Endothelial cell (in vitro differentiated cells): Measurements from ENCODE around the gene SRCAP. TPM values are rescaled to one million over a fixed set of nuclear protein-coding genes. Genes with fewer than 3 reads are reported as not detected.
A peak's percentile ranks its signal among the peaks of the same experiment; 100 is the strongest.

Experiments
- DNase-seq: peaks from one replicate; pipeline ENCODE4 v3.0.0; 2021; ENCODE audit warnings: low spot score
- H3K27ac Mint-ChIP-seq: one replicate; pipeline ENCODE4 v1.8.0; 2021; ENCODE audit warnings: mixed read lengths, inconsistent platforms; ENCODE audit not compliant: unreplicated experiment
- H3K27me3 Mint-ChIP-seq: one replicate; pipeline ENCODE4 v1.8.0; 2021; ENCODE audit warnings: mild to moderate bottlenecking, moderate library complexity, mixed read lengths, inconsistent platforms; ENCODE audit not compliant: unreplicated experiment
- H3K36me3 Mint-ChIP-seq: one replicate; pipeline ENCODE4 v1.8.0; 2021; ENCODE audit warnings: mild to moderate bottlenecking, low read depth, mixed read lengths, inconsistent platforms; ENCODE audit not compliant: unreplicated experiment
- H3K4me1 Mint-ChIP-seq: one replicate; pipeline ENCODE4 v1.8.0; 2021; ENCODE audit warnings: mild to moderate bottlenecking, mixed read lengths, inconsistent platforms; ENCODE audit not compliant: unreplicated experiment
- H3K4me3 Mint-ChIP-seq: one replicate; pipeline ENCODE4 v1.8.0; 2021; ENCODE audit warnings: mild to moderate bottlenecking, mixed read lengths, inconsistent platforms; ENCODE audit not compliant: unreplicated experiment
- H3K9me3 Mint-ChIP-seq: one replicate; pipeline ENCODE4 v1.8.0; 2021; ENCODE audit warnings: mixed read lengths, inconsistent platforms; ENCODE audit not compliant: unreplicated experiment
- CTCF ChIP-seq: fragments of 200-600 bp; sonication (generic); IDR thresholded peaks from one replicate; pipeline ENCODE4 v1.5.0; 2021; ENCODE audit warnings: antibody characterized with exemption; ENCODE audit not compliant: unreplicated experiment
- total RNA-seq: library from RNA; stranded (reverse); fragmentation: NEBNext Ultra II Directional; extraction: Animal tissue kit (Norgen Biotek cat#: 25700); gene quantifications from one replicate; pipeline ENCODE4 v1.2.1, GENCODE V29; 2021; ENCODE audit not compliant: unreplicated experiment

Gene SRCAP
- total RNA-seq, 1 donor from 2014 or later: 62.2 TPM

GRCh38 chr16:30750876-30751465 lies 52.0 kb downstream of the SRCAP start:
- no peak for TF ChIP-seq CTCF
- Mint-ChIP-seq H3K36me3 (peaks cover 33% of the 10 kb centered on the region), H3K27ac (no peak overlapping the region), H3K9me3 (no peaks in the 10 kb centered on the region), H3K4me3 (peak overlapping the region; percentile 60), H3K4me1 (peaks cover 12% of the 10 kb centered on the region), H3K27me3 (peaks cover 5% of the 10 kb centered on the region)
- DNase-seq: no peak

GRCh38 chr16:30753596-30753995 lies 54.6 kb downstream of the SRCAP start:
- H3K4me3 Mint-ChIP-seq: no peak overlapping the region
- H3K27me3 Mint-ChIP-seq: peaks cover 4% of the 10 kb centered on the region
- DNase-seq: no peak
- no peaks in the 10 kb centered on the region for H3K9me3 Mint-ChIP-seq
- H3K36me3 Mint-ChIP-seq: peaks cover 37% of the 10 kb centered on the region
- no peak overlapping the region for H3K27ac Mint-ChIP-seq
- peaks cover 9% of the 10 kb centered on the region for H3K4me1 Mint-ChIP-seq
- no peak for TF ChIP-seq CTCF

DNA sequence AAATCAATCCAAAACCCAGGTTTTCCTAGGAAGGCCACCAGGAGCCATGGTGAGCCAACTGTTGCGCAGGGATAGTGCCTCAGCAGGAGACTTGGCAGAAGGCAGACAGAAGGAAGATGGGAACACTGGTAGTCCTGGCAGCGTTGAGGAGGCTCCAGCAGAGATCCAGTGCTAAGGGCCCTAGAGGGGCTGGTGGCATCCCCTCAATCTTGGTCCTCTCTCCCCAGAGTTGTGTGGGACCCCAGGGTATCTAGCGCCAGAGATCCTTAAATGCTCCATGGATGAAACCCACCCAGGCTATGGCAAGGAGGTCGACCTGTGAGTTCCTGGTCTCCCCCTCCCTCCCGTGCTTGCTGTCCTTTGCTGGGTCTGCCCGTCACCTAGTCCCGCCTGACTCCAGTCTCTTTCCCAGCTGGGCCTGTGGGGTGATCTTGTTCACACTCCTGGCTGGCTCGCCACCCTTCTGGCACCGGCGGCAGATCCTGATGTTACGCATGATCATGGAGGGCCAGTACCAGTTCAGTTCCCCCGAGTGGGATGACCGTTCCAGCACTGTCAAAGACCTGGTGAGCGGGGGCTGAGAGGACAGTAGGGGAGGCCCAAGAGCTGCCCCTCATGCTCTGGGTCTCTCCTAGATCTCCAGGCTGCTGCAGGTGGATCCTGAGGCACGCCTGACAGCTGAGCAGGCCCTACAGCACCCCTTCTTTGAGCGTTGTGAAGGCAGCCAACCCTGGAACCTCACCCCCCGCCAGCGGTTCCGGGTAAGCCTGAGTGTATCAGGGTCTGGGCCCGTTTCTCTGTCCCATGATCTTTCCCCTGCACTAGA lies 57.2 kb downstream of the SRCAP start:
- Mint-ChIP-seq H3K9me3 (no peaks in the 10 kb centered on the region), H3K27me3 (peaks cover 10% of the 10 kb centered on the region), H3K4me1 (peaks cover 8% of the 10 kb centered on the region), H3K4me3 (peak overlapping the region; percentile 51), H3K27ac (no peak overlapping the region), H3K36me3 (peaks cover 27% of the 10 kb centered on the region)
- TF ChIP-seq CTCF: no peak
- no peak for DNase-seq

GRCh38 chr16:30756781-30757100 lies 57.8 kb downstream of the SRCAP start:
- Mint-ChIP-seq H3K4me3 (no peak overlapping the region), H3K4me1 (peaks cover 8% of the 10 kb centered on the region), H3K36me3 (peaks cover 22% of the 10 kb centered on the region), H3K27ac (no peak overlapping the region), H3K27me3 (peaks cover 11% of the 10 kb centered on the region), H3K9me3 (no peaks in the 10 kb centered on the region)
- no peak for TF ChIP-seq CTCF
- DNase-seq: no peak

DNA sequence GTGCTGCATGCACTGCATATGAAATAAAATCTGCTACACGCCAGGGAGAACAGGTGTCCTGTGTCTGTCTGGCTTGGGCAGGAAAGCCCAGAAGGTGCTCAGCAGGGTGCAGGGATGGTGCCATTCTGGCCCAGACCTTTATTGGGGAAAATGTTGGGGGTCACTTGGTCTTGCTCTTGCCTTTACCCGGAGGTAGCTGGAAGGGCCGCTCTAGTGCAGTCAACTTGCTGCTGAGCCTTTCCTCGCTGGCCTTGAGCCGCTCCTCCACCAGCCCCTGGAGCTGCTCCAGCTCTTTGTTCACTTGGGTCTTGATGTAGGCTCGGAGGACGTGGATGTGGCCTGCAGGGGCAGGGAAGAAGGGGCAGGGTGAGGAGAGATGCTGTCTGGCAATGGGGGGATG lies 58.3 kb downstream of the SRCAP start:
- Mint-ChIP-seq H3K4me3 (no peak overlapping the region), H3K36me3 (peaks cover 22% of the 10 kb centered on the region), H3K9me3 (no peaks in the 10 kb centered on the region), H3K27ac (no peak overlapping the region), H3K27me3 (peaks cover 11% of the 10 kb centered on the region), H3K4me1 (peaks cover 8% of the 10 kb centered on the region)
- no peak for DNase-seq
- no peak for TF ChIP-seq CTCF
